ENCODE measurements around the gene KRT26. TPM values are rescaled to one million over a fixed set of nuclear protein-coding genes. Genes with fewer than 3 reads are reported as not detected.

KRT26 gene
- total RNA-seq, 1 experiment from 2014 or later: not detected

DNA sequence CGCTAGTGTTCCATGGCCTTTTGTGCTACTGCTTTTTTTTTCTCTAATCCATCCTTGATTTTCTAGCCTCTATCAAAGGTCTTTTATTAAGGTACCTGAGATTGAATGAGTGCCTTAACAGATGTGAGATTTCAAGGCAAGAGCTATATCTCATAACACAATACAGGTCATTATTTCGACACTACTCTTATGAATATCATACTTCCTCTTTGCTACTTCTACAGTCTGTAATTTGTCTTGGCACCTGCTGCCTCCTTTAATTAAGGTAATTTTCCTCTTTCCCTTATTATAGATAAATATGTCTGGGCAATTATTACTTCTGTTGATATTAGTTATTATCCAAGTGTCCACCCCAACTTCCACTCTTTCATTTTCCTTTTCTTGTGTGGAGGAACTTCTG, 22.5 kb upstream of the KRT26 start:
- TF ChIP-seq EZH2phosphoT487 (IDR thresholded peaks at IDR 0.05; ENCODE audit: borderline replicate concordance, low read length): no peak
- TF ChIP-seq CTCF (conservative IDR thresholded peaks at IDR 0.05; ENCODE audit: low read depth, low read length): no peak
- TF ChIP-seq EZH2 (IDR thresholded peaks at IDR 0.05; ENCODE audit: low read length, unreplicated experiment): no peak
- no peaks in the 10 kb centered on the region for H4K20me1 ChIP-seq (ENCODE audit: low read length)

DNA sequence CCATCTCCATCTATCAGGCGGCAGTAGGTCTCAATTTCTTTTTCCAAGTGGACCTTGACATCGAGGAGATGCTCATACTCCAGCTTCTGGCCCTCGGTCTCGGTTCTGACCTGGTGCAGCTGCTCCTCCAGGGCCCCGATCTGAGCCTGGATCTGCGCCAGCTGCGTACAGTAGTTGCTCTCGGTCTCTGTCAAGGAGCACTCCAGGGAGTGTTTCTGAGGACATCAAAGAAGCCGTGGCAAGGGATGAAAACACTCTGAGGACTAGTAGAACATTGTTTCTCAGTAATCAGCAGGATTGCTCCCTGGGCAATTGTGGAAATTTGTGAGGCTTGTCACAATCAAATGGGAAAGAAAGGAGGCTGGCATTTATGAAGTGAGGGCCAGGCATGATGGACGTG, 21.8 kb upstream of the KRT26 start:
- no peak for DNase-seq

More for the DNA sequence above, 22.5 kb upstream of the KRT26 start:
- Histone ChIP-seq H3K27ac (ENCODE audit: low read length) (no peak overlapping the region), H3K4me1 (ENCODE audit: insufficient read depth, low read length) (no peaks in the 10 kb centered on the region), H3K36me3 (ENCODE audit: low read depth, low read length) (no peaks in the 10 kb centered on the region), H3F3A (ENCODE audit: low read length, unreplicated experiment) (no peaks in the 10 kb centered on the region), H3K9me2 (replicated peaks; ENCODE audit: low read length) (no peaks in the 10 kb centered on the region), H3K9me3 (ENCODE audit: low read length) (no peaks in the 10 kb centered on the region), H3K9ac (ENCODE audit: low read length) (no peak overlapping the region), H3K4me3 (ENCODE audit: low read length) (no peak overlapping the region), H2AFZ (ENCODE audit: low read length) (no peak overlapping the region), H3K27me3 (ENCODE audit: low read length) (no peaks in the 10 kb centered on the region), H3K79me2 (ENCODE audit: low read length) (no peaks in the 10 kb centered on the region), H3K4me2 (ENCODE audit: low read length) (no peak overlapping the region)
- BruUV-seq (replicated peaks): no TSS peak
- DNase-seq (no peak), ATAC-seq (no peak)
- ChIA-PET CTCF (no interaction called here), POLR2A (ENCODE audit: unreplicated experiment) (no interaction called here)
- intact Hi-C loops (cut with micrococcal nuclease): no loop called here

More for the DNA sequence above, 21.8 kb upstream of the KRT26 start:
- intact Hi-C loops (cut with micrococcal nuclease): no loop called here
- TF ChIP-seq CTCF (conservative IDR thresholded peaks at IDR 0.05; ENCODE audit: low read depth, low read length) (no peak), EZH2 (IDR thresholded peaks at IDR 0.05; ENCODE audit: low read length, unreplicated experiment) (no peak), EZH2phosphoT487 (IDR thresholded peaks at IDR 0.05; ENCODE audit: borderline replicate concordance, low read length) (no peak)
- Histone ChIP-seq H4K20me1 (ENCODE audit: low read length) (no peaks in the 10 kb centered on the region), H3K27ac (ENCODE audit: low read length) (no peak overlapping the region), H2AFZ (ENCODE audit: low read length) (no peak overlapping the region), H3K27me3 (ENCODE audit: low read length) (no peaks in the 10 kb centered on the region), H3K4me2 (ENCODE audit: low read length) (no peak overlapping the region), H3K4me3 (ENCODE audit: low read length) (no peak overlapping the region), H3F3A (ENCODE audit: low read length, unreplicated experiment) (no peaks in the 10 kb centered on the region), H3K79me2 (ENCODE audit: low read length) (no peaks in the 10 kb centered on the region), H3K9ac (ENCODE audit: low read length) (no peak overlapping the region), H3K9me3 (ENCODE audit: low read length) (no peaks in the 10 kb centered on the region), H3K36me3 (ENCODE audit: low read depth, low read length) (no peaks in the 10 kb centered on the region), H3K9me2 (replicated peaks; ENCODE audit: low read length) (no peaks in the 10 kb centered on the region), H3K4me1 (ENCODE audit: insufficient read depth, low read length) (no peaks in the 10 kb centered on the region)
- CTCF ChIA-PET: no interaction called here
- ATAC-seq: no peak
- POLR2A ChIA-PET (ENCODE audit: unreplicated experiment): no interaction called here
- BruUV-seq (replicated peaks): no TSS peak
